K562 (cell line): ENCODE measurements around the gene QRICH1. TPM values are rescaled to one million over a fixed set of nuclear protein-coding genes. Genes with fewer than 3 reads are reported as not detected.

Experiments
- BRF1 ChIP-seq: IDR thresholded peaks from 3 replicates; pipeline ENCODE4 v1.6.1; 2011; ENCODE audit warnings: borderline replicate concordance, mild to moderate bottlenecking; ENCODE audit not compliant: insufficient read length; ENCODE audit errors: extremely low read depth
- NFIX ChIP-seq: fragments of 250-450 bp; sonication (Bioruptor Pico); IDR thresholded peaks from 2 replicates; pipeline ENCODE4 v1.4.0; 2020; ENCODE audit warnings: low read depth, mild to moderate bottlenecking, moderate library complexity
- NR3C1 ChIP-seq: sonication (generic); formaldehyde crosslinking; IDR thresholded peaks from 2 replicates; pipeline ENCODE4 v1.8.1; 2022; ENCODE audit warnings: missing genetic modification reagents
- NUFIP1 ChIP-seq: fragments of 450-650 bp; IDR thresholded peaks from 2 replicates; pipeline ENCODE4 v1.6.1; 2018; ENCODE audit not compliant: partially characterized antibody
- PHF20 ChIP-seq: fragments of 450-650 bp; IDR thresholded peaks from 2 replicates; pipeline ENCODE4 v1.6.1; 2018; ENCODE audit not compliant: partially characterized antibody
- RAD21 ChIP-seq, 2 experiments: fragments of 250-450 bp in 1 of 2; fragments of 450-650 bp in 1 of 2; sonication (Bioruptor Pico) in 1 of 2; formaldehyde crosslinking in 1 of 2; IDR thresholded peaks in 1 of 2; conservative IDR thresholded peaks in 1 of 2; 2 replicates each; pipeline versions ENCODE4 v1.4.0 to v1.8.0; 2020 to 2022; ENCODE audit warnings: mild to moderate bottlenecking in 2 of 2, moderate library complexity in 1 of 2
- RBM25 ChIP-seq: fragments of 200-400 bp; formaldehyde crosslinking; IDR thresholded peaks from 2 replicates; pipeline ENCODE4 v1.6.1; 2018; ENCODE audit warnings: low read length, low read depth, moderate library complexity; ENCODE audit not compliant: severe bottlenecking
- RREB1 ChIP-seq: fragments of 250-450 bp; sonication (Bioruptor Pico); IDR thresholded peaks from 2 replicates; pipeline ENCODE4 v1.4.0; 2020
- STAG1 ChIP-seq: sonication (generic); formaldehyde crosslinking; IDR thresholded peaks from 2 replicates; pipeline ENCODE4 v1.5.0; 2020; ENCODE audit warnings: missing genetic modification reagents, borderline replicate concordance
- TAF9B ChIP-seq: fragments of 450-650 bp; IDR thresholded peaks from 2 replicates; pipeline ENCODE4 v1.6.1; 2018; ENCODE audit warnings: mild to moderate bottlenecking; ENCODE audit not compliant: partially characterized antibody
- ZFPM2 ChIP-seq: fragments of 250-450 bp; sonication (Bioruptor Pico); IDR thresholded peaks from 2 replicates; pipeline ENCODE4 v1.5.1; 2022; ENCODE audit warnings: mild to moderate bottlenecking
- ZNF143 ChIP-seq: sonication (generic); formaldehyde crosslinking; IDR thresholded peaks from 2 replicates; pipeline ENCODE4 v1.9.0; 2022; ENCODE audit warnings: mild to moderate bottlenecking, missing genetic modification reagents
- ZNF239 ChIP-seq: fragments of 250-450 bp; sonication (Bioruptor Pico); IDR thresholded peaks from 2 replicates; pipeline ENCODE4 v1.4.0; 2020; ENCODE audit warnings: mild to moderate bottlenecking
- ZNF280B ChIP-seq: fragments of 250-450 bp; sonication (Bioruptor Pico); IDR thresholded peaks from 2 replicates; pipeline ENCODE4 v1.5.1; 2021; ENCODE audit warnings: mild to moderate bottlenecking
- ZNF384 ChIP-seq: IDR thresholded peaks from 2 replicates; pipeline ENCODE4 v1.6.1; 2012; ENCODE audit warnings: low read depth, low read length, improper control_type of control experiment
- ZNF584 ChIP-seq: fragments of 200-800 bp; sonication (Bioruptor generic); IDR thresholded peaks from 2 replicates; pipeline ENCODE4 v1.6.1; 2016; ENCODE audit warnings: low read depth, mild to moderate bottlenecking, missing genetic modification characterization, missing compliant biosample characterization
- ZNF695 ChIP-seq: fragments of 450-650 bp; formaldehyde crosslinking; IDR thresholded peaks from 2 replicates; pipeline ENCODE4 v1.4.0; 2020; ENCODE audit warnings: mild to moderate bottlenecking, moderate library complexity
- polyA plus RNA-seq, 8 experiments: library from polyadenylated mRNA; depleted of rRNA in 4 of 8; stranded (reverse) in 5 of 8; unstranded in 3 of 8; fragments of >200 nt; fragmentation: Nextera tagmentation in 2 of 8; fragmentation: Illumina TruSeq in 1 of 8; extraction: Ambion mirVana in 2 of 8; extraction: Trizol in 1 of 8; gene quantifications; 2 replicates each; pipeline versions ENCODE4 v1.2.1 to v1.2.3, GENCODE V29; 2011 to 2014; ENCODE audit warnings: inconsistent platforms in 1 of 8, missing spikeins in 1 of 8
- total RNA-seq, 7 experiments: library from RNA; depleted of rRNA in 6 of 7; stranded (reverse); fragments of >200 nt in 6 of 7; fragmentation: Illumina TruSeq in 2 of 7; extraction: Trizol in 2 of 7; gene quantifications; 2 replicates each; pipeline versions ENCODE4 v1.2.1 to v1.2.3, GENCODE V29; 2011 to 2021; ENCODE audit warnings: low replicate concordance in 1 of 7
- TF ChIP-seq, protein P1 (sequence below): sonication (generic); formaldehyde crosslinking; IDR thresholded peaks from 2 replicates; pipeline ENCODE4 v1.9.0; 2022; ENCODE audit warnings: mild to moderate bottlenecking, missing genetic modification reagents
- TF ChIP-seq, protein P2 (sequence below): fragments of 450-650 bp; formaldehyde crosslinking; IDR thresholded peaks from 2 replicates; pipeline ENCODE4 v1.4.0; 2022; ENCODE audit warnings: mild to moderate bottlenecking, moderate library complexity

Gene QRICH1
- total and polyA plus RNA-seq, 9 of the 15 experiments (the other 6 are each of a cell fraction or from before 2014, with no cell fraction given) = 20.1 to 99.2 (median 56.7) TPM

GRCh38 chr3:49017971-49018706, 75.7 kb downstream of the QRICH1 start, which contains the start of gene DALRD3 (continued):
- TF ChIP-seq RREB1 (CRISPR knock-in tag) = no peak
- TF ChIP-seq RBM25 = no peak
- TF ChIP-seq STAG1 (CRISPR knock-in tag) = no peak
- no peak for TF ChIP-seq ZNF239
- TF ChIP-seq NUFIP1 = no peak
- no peak for TF ChIP-seq ZNF143
- peak; percentile 67; the same call in 1 of the 2 replicates for TF ChIP-seq ZNF280B (CRISPR knock-in tag)
- TF ChIP-seq, protein P1, sequence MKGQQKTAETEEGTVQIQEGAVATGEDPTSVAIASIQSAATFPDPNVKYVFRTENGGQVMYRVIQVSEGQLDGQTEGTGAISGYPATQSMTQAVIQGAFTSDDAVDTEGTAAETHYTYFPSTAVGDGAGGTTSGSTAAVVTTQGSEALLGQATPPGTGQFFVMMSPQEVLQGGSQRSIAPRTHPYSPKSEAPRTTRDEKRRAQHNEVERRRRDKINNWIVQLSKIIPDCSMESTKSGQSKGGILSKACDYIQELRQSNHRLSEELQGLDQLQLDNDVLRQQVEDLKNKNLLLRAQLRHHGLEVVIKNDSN (CRISPR knock-in tag) = no peak
- no peak for TF ChIP-seq NFIX (CRISPR knock-in tag)
- no peak for TF ChIP-seq BRF1
- TF ChIP-seq ZNF584 (CRISPR knock-in tag) = no peak
- 0 out of 2 replicates have a peak, but pooled peaks have one; percentile 50 for TF ChIP-seq NR3C1 (CRISPR knock-in tag)
- no peak for TF ChIP-seq TAF9B
- TF ChIP-seq ZNF695 (CRISPR knock-in tag) = no peak
- TF ChIP-seq PHF20 = peak; percentile 46
- no peak for TF ChIP-seq ZFPM2 (CRISPR knock-in tag)
- TF ChIP-seq, protein P2, sequence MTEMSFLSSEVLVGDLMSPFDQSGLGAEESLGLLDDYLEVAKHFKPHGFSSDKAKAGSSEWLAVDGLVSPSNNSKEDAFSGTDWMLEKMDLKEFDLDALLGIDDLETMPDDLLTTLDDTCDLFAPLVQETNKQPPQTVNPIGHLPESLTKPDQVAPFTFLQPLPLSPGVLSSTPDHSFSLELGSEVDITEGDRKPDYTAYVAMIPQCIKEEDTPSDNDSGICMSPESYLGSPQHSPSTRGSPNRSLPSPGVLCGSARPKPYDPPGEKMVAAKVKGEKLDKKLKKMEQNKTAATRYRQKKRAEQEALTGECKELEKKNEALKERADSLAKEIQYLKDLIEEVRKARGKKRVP (CRISPR knock-in tag) = no peak
- no peak for TF ChIP-seq ZNF384
- TF ChIP-seq RAD21 (CRISPR knock-in tag; conservative IDR thresholded peaks at IDR 0.05 in 1 of 2, IDR thresholded peaks at IDR 0.05 in 1 of 2) = no peak
